ENCODE results near the gene MUTYH.

The MUTYH gene

GRCh38 chr1:45348609-45348965 is 8.3 kb upstream of the MUTYH start:
- no peak for DNase-seq

DNA sequence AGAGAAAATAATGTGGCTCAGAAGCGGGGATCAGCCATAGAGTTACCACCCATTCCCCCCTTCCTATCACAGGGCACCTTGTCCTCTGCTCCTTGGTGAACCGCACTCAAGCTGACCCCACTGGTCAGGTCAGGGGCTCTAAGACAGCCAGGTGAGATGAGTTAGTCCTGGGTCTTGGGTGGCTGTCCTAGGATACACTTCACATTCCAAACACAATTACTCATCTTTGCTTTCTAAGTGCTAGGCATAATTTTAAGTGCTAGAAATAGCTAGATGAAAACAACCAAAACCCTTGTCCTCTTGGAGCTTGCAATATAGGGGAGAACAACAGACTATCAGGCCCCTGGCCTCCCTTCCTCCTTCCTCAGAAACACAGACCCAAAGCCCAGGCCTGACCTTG is 7.8 kb upstream of the MUTYH start:
- DNase-seq, result no peak

DNA sequence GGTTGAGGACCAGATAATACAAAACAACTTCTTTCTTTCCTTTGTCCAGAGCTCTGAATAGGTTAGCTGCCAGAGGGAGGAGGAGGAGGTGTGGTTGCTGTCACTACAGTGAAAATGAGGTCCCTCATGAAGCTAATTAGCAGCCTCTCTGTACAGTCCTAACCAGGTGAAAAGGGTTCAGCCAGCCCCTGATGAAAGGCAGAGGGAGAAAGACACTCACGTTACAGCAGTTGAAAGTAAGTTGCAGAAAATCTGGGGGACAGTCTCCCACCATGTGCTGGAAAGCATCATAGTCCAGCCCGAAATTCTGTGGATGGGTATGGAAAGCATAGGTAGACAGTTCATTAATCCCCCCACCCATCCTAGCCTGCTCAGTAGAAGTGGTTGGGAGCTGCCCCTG is 6.2 kb upstream of the MUTYH start:
- no peak for DNase-seq

DNA sequence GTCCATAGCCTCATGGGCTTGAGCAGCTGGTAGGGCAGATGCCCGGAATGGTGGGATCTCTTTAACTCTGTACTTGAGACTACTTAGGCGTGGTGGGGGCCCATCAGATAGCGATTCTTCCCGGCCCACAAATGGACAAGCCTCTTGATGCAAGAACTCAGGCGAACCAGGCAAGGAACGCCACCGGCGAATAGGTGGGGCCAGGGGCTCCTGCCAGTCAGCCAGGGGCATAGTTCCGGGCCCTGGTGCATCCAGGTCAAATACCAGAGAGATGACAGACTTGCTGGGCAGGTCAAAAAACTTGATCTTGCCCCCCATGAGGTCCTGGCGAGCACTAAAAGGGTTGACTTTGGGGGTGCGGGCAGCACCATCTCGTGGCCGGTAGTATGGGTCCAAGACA is 4.8 kb upstream of the MUTYH start:
- no peak for DNase-seq

GRCh38 chr1:45344499-45344898 is 4.3 kb upstream of the MUTYH start:
- no peak for DNase-seq

- peak; percentile 22 for DNase-seq
These were observed 701 bp upstream of the MUTYH start for GRCh38 chr1:45340816-45341466.

DNA sequence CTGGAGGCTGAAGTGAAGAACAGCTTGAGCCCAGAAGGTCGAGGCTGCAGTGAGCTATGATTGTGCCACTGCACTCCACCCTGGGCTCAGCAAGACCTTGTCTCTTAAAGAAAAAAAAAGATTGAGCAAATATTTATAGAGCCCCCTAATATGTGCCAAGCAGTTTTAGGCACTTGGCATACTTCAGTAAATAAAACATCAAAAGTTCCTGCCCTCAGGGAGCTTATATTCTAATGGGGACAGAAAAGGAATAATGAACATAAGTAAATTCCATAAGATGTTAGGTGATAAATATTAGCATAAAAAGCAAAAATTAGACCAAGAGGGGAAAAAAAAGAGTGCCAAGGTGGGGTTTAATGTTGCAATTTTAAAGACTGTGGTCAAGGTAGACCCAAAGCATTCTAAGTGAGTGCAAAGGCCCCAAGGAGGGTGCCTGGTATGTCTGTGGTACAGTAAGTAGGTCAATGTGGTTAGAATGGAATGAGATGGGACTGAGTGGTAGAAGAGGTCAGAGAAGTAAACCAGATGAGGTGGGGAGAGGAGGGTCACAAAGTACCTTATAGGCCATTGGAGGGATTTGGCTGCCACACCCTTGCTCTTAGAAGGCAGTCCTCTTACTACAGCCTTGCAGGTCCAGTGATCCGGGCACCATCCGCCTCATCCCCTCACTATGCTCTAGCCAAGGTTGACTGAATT is 2.5 kb downstream of the MUTYH start:
- DNase-seq, result no peak

DNA sequence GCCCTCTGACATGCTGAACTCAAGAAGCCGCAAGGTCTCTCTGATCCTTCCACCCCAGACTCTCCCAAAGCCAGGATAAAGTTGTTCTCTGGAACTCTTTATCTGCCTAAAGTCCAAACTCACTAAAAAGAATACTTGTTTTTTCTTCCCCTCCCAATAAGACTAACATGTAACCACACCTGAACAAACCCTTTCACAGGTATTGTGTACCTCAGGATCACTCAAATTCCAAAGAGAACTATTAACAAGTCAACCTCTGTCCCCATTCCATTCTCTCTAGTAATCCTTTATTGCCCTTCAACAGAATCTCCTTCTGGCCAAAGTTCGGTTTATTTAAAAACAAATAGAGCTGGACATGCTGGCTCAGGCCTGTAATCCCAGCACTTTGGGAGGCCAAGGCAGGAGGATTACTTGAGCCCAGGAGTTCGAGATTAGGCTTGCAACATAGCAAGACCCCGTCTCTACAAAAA is 4.3 kb downstream of the MUTYH start:
- no peak for DNase-seq

- no peak for DNase-seq
These were observed 5.7 kb downstream of the MUTYH start for GRCh38 chr1:45334308-45335245.

GRCh38 chr1:45332346-45332720 is 7.9 kb downstream of the MUTYH start:
- DNase-seq, result no peak

- no peak for DNase-seq
These were observed 8.5 kb downstream of the MUTYH start for GRCh38 chr1:45331436-45332345.

- no peak for DNase-seq
These were observed 10.8 kb downstream of the MUTYH start for GRCh38 chr1:45329445-45329844.

DNA sequence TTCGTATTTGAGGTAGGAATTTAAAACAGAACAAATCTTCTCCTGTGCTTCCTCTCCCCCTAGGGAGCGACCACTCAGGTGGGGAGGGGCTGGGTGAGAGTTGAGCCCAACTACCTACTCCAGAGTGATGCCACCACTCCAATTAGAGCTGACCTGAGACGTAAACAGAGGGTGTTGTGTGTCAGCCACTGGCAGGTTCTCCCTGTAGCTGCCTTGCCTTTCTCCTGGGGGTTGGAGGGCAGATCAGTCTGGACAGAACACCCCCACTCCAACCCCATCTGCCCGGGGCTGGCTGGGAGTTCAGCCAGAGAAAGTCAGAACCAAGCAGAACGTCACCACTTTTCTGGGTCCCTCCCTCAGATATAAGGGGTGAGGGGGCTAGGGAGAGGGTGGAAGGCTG is 11.6 kb downstream of the MUTYH start:
- DNase-seq, result no peak

- peak; percentile 19 for DNase-seq
These were observed 12.4 kb downstream of the MUTYH start for GRCh38 chr1:45327644-45328515.

DNA sequence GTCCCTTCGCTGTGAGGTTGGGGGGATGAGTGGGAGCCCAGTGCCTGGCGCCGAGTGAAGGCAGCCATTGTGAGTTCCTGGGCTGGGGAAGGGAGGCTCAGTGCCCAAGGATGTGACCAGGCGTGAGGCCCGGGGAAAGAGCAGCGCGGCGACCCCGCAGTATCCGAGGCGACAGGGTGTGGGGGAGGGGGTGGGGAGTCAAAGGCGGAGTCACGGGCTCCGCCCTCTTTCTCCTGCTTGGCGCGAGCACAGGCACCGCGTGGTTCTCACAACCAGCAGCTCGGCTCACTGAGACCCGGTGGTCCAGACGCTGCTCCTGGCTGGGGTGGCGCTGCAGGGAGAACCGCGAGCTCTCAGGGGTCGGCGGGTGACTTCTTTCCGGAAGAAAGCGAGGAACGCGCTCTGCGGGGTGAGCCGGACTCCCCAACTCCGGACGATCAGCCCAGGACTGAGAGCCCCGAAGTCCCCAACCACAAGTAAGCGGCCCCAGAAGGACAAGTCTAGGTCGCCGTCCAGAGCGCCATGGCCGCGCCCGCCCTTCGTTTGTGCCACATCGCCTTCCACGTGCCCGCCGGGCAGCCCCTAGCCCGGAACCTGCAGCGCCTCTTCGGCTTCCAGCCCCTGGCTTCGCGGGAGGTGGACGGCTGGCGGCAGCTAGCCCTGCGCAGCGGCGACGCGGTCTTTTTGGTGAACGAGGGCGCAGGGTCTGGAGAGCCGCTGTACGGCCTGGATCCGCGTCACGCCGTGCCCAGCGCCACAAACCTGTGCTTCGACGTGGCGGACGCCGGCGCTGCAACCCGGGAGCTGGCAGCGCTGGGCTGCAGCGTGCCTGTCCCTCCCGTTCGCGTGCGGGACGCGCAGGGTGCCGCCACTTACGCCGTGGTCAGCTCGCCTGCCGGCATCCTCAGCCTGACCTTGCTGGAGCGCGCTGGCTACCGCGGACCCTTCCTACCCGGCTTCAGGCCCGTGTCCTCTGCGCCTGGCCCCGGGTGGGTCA is 13.3 kb downstream of the MUTYH start, which contains the start of gene HPDL:
Gene HPDL, plus strand, starts transcription at position 269 of the 997 bp plus-strand sequence. Its CDS starts 254 bp downstream, at position 523.
- DNase-seq, result peak; percentile 74

GRCh38 chr1:45325851-45326506 is 14.3 kb downstream of the MUTYH start:
- no peak for DNase-seq

DNA sequence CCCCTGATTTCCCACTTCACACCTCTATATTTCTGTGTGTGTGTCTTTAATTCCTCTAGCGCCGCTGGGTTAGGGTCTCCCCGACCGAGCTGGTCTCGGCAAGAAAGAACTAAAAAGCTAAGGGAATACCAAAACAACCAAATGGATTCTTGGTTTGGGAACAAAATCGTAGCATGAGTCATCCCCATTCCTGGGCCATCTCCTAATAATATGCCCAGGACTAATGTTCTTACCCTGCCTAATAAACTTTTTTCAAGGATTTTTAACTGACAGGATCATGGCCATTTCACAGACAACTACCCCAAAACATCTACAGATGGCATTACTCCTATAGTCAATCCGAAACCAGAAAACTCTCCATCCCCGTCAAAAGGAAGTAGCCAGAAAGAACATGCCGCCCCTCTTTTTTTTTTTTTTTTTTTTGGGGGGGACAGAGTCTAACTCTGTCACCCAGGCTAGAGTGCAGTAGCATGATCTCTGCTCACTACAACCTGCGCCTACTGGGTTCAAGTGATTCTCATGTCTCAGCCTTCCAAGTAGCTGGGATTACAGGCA is 17.7 kb downstream of the MUTYH start:
- DNase-seq, result no peak

DNA sequence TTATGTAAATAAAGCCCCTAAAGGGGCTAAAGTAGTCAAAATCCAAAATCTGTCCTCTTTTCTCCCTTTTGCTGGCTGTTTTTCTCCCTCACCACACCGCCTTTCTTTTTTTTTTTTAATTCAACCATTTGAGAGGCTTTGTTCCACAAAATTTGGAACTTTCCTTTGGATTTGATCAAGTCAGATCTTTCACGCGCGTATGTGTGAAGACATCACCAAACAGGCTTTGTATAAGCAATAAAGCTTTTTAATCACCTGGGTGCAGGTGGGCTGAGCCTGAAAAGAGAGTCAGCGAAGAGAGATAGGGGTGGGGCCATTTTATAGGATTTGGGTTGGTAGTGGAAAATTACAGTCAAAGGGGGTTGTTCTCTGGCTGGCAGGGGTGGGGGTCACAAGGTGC is 18.8 kb downstream of the MUTYH start:
- no peak for DNase-seq

DNA sequence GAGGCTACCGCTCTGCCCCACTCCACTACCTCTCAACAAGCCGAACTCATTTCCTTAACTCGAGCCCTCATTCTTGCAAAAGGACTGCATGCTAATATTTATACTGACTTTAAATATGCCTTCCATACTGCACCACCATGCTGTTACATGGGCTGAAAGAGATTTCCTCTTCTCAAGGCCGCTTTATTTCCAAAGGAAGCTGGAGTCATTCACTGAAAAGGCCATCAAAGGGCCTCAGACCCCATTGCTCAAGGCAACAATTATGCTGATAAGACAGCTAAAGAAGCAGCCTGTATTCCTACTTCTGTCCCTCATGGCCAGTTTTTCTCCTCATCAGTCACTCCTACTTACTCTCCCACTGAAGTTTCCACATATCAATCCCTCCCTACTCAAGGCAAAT is 20.5 kb downstream of the MUTYH start:
- no peak for DNase-seq

Data from NCI-H1694 treated with DMSO at 0.1 percent for 48 hours (cell line).